IMR-90 (cell line): ENCODE results near the gene GLS2. TPM values are rescaled to one million over a fixed set of nuclear protein-coding genes. Genes with fewer than 3 reads are reported as not detected.

Experiments
- ATAC-seq: fragments of 200-7000 bp; cut with Tn5 transposase; 2 replicates; pipeline ENCODE4 v1.9.1; 2020; ENCODE audit warnings: low read depth, mild to moderate bottlenecking, moderate library complexity
- BruUV-seq: library from RNA; stranded (reverse); fragments of 400-500 nt; replicated peaks from 2 replicates; lab custom pipeline; 2021; lab: Mats Ljungman, UMichigan
- CTCF ChIA-PET: fragments of 300-600 bp; formaldehyde crosslinking; extraction: SDS; loops from one replicate; lab custom pipeline; 2021; ENCODE audit warnings: antibody characterized with exemption; lab: Yijun Ruan, JAX
- POLR2A ChIA-PET: fragments of 300-600 bp; sonication (Branson Sonifier 250); formaldehyde crosslinking; loops from one replicate; lab custom pipeline; 2022; ENCODE audit warnings: antibody characterized with exemption; ENCODE audit not compliant: unreplicated experiment; lab: Charles Lee
- DNase-seq: peaks from one replicate; pipeline ENCODE4 v3.0.0; 2013
- H2AFZ ChIP-seq: replicated peaks from 2 replicates; pipeline ENCODE3; 2013; ENCODE audit warnings: low read length, mild to moderate bottlenecking; ENCODE audit not compliant: poor library complexity
- H2AK5ac ChIP-seq: 2 replicates; pipeline ENCODE4 v1.6.1; 2013; ENCODE audit warnings: low read depth, low read length, inconsistent platforms
- H2AK9ac ChIP-seq: replicated peaks from 2 replicates; pipeline ENCODE3; 2013; ENCODE audit warnings: mild to moderate bottlenecking, low read depth, low read length, moderate library complexity; ENCODE audit not compliant: poor library complexity
- H2BK120ac ChIP-seq: 2 replicates; pipeline ENCODE4 v1.6.1; 2013; ENCODE audit warnings: low read depth, low read length, inconsistent platforms
- H2BK15ac ChIP-seq: 3 replicates; pipeline ENCODE4 v1.6.1; 2013; ENCODE audit warnings: low read depth, low read length, inconsistent platforms
- H2BK20ac ChIP-seq: 2 replicates; pipeline ENCODE4 v1.6.1; 2013; ENCODE audit warnings: low read depth, mild to moderate bottlenecking, inconsistent platforms, low read length, moderate library complexity
- H2BK5ac ChIP-seq: 2 replicates; pipeline ENCODE4 v1.6.1; 2013; ENCODE audit warnings: mild to moderate bottlenecking, low read depth, low read length, inconsistent platforms; ENCODE audit not compliant: poor library complexity, severe bottlenecking
- H3K14ac ChIP-seq: replicated peaks from 2 replicates; pipeline ENCODE4 v1.6.1; 2013; ENCODE audit warnings: low read depth, low read length, inconsistent platforms
- H3K18ac ChIP-seq: 2 replicates; pipeline ENCODE4 v1.6.1; 2013; ENCODE audit warnings: low read depth, low read length, control low read depth
- H3K23ac ChIP-seq: 2 replicates; pipeline ENCODE4 v1.6.1; 2013; ENCODE audit warnings: low read depth, low read length, inconsistent platforms
- H3K27ac ChIP-seq: 2 replicates; pipeline ENCODE4 v1.5.1; 2013; ENCODE audit warnings: mild to moderate bottlenecking, control low read depth, low read length; ENCODE audit not compliant: insufficient read depth
- H3K27me3 ChIP-seq: 2 replicates; pipeline ENCODE4 v1.6.1; 2013; ENCODE audit warnings: low read length; ENCODE audit not compliant: control insufficient read depth, insufficient read depth
- H3K36me3 ChIP-seq: 2 replicates; pipeline ENCODE4 v1.6.1; 2013; ENCODE audit warnings: low read length, mixed read lengths; ENCODE audit not compliant: control insufficient read depth, insufficient read depth
- H3K4ac ChIP-seq: 2 replicates; pipeline ENCODE4 v1.6.1; 2013; ENCODE audit warnings: low read depth, low read length, inconsistent platforms
- H3K4me1 ChIP-seq: 2 replicates; pipeline ENCODE4 v1.6.1; 2013; ENCODE audit warnings: low read length, mixed read lengths; ENCODE audit not compliant: control insufficient read depth, insufficient read depth
- H3K4me2 ChIP-seq: 2 replicates; pipeline ENCODE4 v1.6.1; 2013; ENCODE audit warnings: low read depth, mild to moderate bottlenecking, control low read depth, low read length, moderate library complexity
- H3K4me3 ChIP-seq: 2 replicates; pipeline ENCODE4 v1.5.1; 2013; ENCODE audit warnings: low read depth, mild to moderate bottlenecking, control low read depth, low read length, moderate library complexity; ENCODE audit not compliant: insufficient read depth
- H3K56ac ChIP-seq: 2 replicates; pipeline ENCODE4 v1.6.1; 2013; ENCODE audit warnings: low read length, inconsistent platforms; ENCODE audit not compliant: insufficient read depth; ENCODE audit errors: extremely low read depth
- H3K79me1 ChIP-seq, 2 experiments: 2 replicates each; pipeline ENCODE4 v1.6.1; 2013; ENCODE audit warnings: low read length in 2 of 2, inconsistent platforms in 1 of 2, low read depth in 1 of 2
- H3K9ac ChIP-seq: 2 replicates; pipeline ENCODE4 v1.6.1; 2013; ENCODE audit warnings: low read depth, low read length, control low read depth
- H3K9me1 ChIP-seq: 2 replicates; pipeline ENCODE4 v1.6.1; 2013; ENCODE audit warnings: low read length, inconsistent platforms; ENCODE audit not compliant: insufficient read depth
- H3K9me3 ChIP-seq: 2 replicates; pipeline ENCODE4 v1.6.1; 2013; ENCODE audit warnings: low read length; ENCODE audit not compliant: control insufficient read depth, insufficient read depth
- H4K20me1 ChIP-seq: 2 replicates; pipeline ENCODE4 v1.6.1; 2013; ENCODE audit warnings: low read length, inconsistent platforms; ENCODE audit not compliant: insufficient read depth
- H4K5ac ChIP-seq: 2 replicates; pipeline ENCODE4 v1.6.1; 2013; ENCODE audit warnings: mild to moderate bottlenecking, low read depth, low read length, control low read depth
- H4K8ac ChIP-seq, 2 experiments: 2 replicates each; pipeline ENCODE4 v1.6.1; 2013; ENCODE audit warnings: low read depth in 2 of 2, low read length in 2 of 2, control low read depth in 1 of 2, inconsistent platforms in 1 of 2
- H4K91ac ChIP-seq: 2 replicates; pipeline ENCODE4 v1.6.1; 2013; ENCODE audit warnings: low read depth, low read length, inconsistent platforms; ENCODE audit not compliant: insufficient read depth
- BHLHE40 ChIP-seq: fragments of 150-350 bp; IDR thresholded peaks from 2 replicates; pipeline ENCODE4 v1.6.1; 2016; ENCODE audit warnings: mild to moderate bottlenecking, low read depth, low read length
- FOS ChIP-seq: fragments of 150-350 bp; IDR thresholded peaks from 2 replicates; pipeline ENCODE4 v1.6.1; 2016; ENCODE audit warnings: low read depth, low read length
- NFE2L2 ChIP-seq: fragments of 150-350 bp; IDR thresholded peaks from 2 replicates; pipeline ENCODE4 v1.6.1; 2016; ENCODE audit warnings: low read depth, mild to moderate bottlenecking, low read length
- POLR2A ChIP-seq: IDR thresholded peaks from 2 replicates; pipeline ENCODE4 v1.6.1; 2012; ENCODE audit warnings: mild to moderate bottlenecking, low read depth, low read length
- WGBS, 2 experiments: methylation state at CpG; one replicate each; pipeline versions ENCODE4 v1.1.5 to v1.1.7; 2013; ENCODE audit warnings: missing lambda C conversion rate in 2 of 2; ENCODE audit not compliant: insufficient read length in 1 of 2; ENCODE audit errors: extremely low coverage in 2 of 2; 5-methylcytosine and 5-hydroxymethylcytosine counted together
- dilution Hi-C: fragments of 300-500 bp; cut with HindIII; formaldehyde crosslinking; loops from one replicate; pipeline ENCODE4 v1.14.3; 2018; ENCODE audit warnings: low sequenced_read_pairs; ENCODE audit not compliant: unreplicated experiment
- in situ Hi-C: fragments of 300-500 bp; cut with MboI; formaldehyde crosslinking; loops from 3 replicates; pipeline ENCODE4 v1.14.3; 2019; ENCODE audit warnings: low sequenced_read_pairs, inconsistent platforms, mixed read lengths
- intact Hi-C: fragments of 100-400 bp; cut with micrococcal nuclease; formaldehyde crosslinking; loops from 2 replicates; pipeline ENCODE4 v1.10.0; 2022
- polyA plus RNA-seq, 3 experiments: library from polyadenylated mRNA; depleted of rRNA; stranded (reverse); fragments of >200 nt; gene quantifications; 2 replicates each; pipeline ENCODE4 v1.2.3, GENCODE V29; 2012; ENCODE audit warnings: low replicate concordance in 1 of 3
- total RNA-seq: library from RNA; depleted of rRNA; stranded (reverse); fragments of >200 nt; gene quantifications from 2 replicates; pipeline ENCODE4 v1.2.3, GENCODE V29; 2012
- TF ChIP-seq, protein P1 (sequence below): fragments of 150-350 bp; IDR thresholded peaks from 2 replicates; pipeline ENCODE4 v1.6.1; 2016; ENCODE audit warnings: low read depth, mild to moderate bottlenecking, low read length, moderate library complexity, borderline replicate concordance
- TF ChIP-seq, protein P2 (sequence below): conservative IDR thresholded peaks from 2 replicates; pipeline ENCODE4 v1.5.1; 2012; ENCODE audit warnings: mild to moderate bottlenecking, low read depth, low read length, improper control_type of control experiment
- TF ChIP-seq, protein P3 (sequence below): fragments of 150-350 bp; IDR thresholded peaks from 2 replicates; pipeline ENCODE4 v1.6.1; 2017; ENCODE audit warnings: mild to moderate bottlenecking, antibody characterized with exemption, low read length, low read depth

Gene GLS2
- total and polyA plus RNA-seq, 2 of the 4 experiments (the other 2 are of a cell fraction): 0.21 to 0.36 TPM

DNA sequence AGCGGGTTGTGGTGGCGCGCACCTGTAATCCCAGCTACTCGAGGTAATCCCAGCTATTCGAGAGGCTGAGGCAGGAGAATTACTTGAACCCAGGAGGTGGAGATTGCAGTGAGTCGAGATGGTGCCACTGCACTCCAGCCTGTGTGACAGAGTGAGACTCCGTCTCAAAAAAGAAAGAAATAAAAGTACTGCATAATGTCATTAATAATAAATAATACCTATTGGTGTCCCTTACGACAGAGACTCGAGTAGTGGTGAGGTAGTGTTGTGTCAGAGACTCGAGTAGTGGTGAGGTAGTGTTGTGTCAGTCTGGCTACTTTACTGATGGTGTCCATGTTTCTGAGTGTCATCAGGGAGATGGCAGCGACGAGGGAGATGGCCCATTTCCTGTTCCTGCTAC is 1.3 kb downstream of the GLS2 start:
- Histone ChIP-seq H3K27ac (no peak overlapping the region), H2BK20ac (no peak overlapping the region), H3K9ac (no peak overlapping the region), H3K14ac (no peak overlapping the region), H3K4me1 (peaks cover 2% of the 10 kb centered on the region; the same call in 1 of the 2 replicates), H3K4me3 (no peak overlapping the region), H4K91ac (no peak overlapping the region), H3K56ac (no peak overlapping the region), H3K4me2 (no peak overlapping the region), H2AK9ac (no peak overlapping the region), H4K20me1 (no peaks in the 10 kb centered on the region), H3K9me3 (0 out of 2 replicates have a peak, but pooled peaks cover 2% of the 10 kb centered on the region), H3K36me3 (no peaks in the 10 kb centered on the region), H3K79me1 (no peaks in the 10 kb centered on the region), H2BK15ac (no peak overlapping the region), H3K23ac (no peak overlapping the region), H4K8ac (no peak overlapping the region), H2AFZ (no peak overlapping the region), H2BK5ac (no peak overlapping the region), H3K4ac (no peak overlapping the region), H2AK5ac (no peak overlapping the region), H3K9me1 (0 out of 2 replicates have a peak, but pooled peaks cover 2% of the 10 kb centered on the region), H3K18ac (no peak overlapping the region), H4K5ac (no peak overlapping the region), H2BK120ac (no peak overlapping the region), H3K27me3 (peaks cover 30% of the 10 kb centered on the region)
- ChIA-PET POLR2A (no interaction called here), CTCF (no interaction called here)
- no TSS peak for BruUV-seq
- no peak for DNase-seq
- intact Hi-C loops (no loop called here), dilution Hi-C loops (no loop called here), in situ Hi-C loops (no loop called here)
- WGBS, 2 experiments: 49% methylated on average over 4 of the region's 12 CpGs; no CpG with 5 or more reads in 1 of the 2 experiments
- ATAC-seq: no peak
- TF ChIP-seq, protein P1, sequence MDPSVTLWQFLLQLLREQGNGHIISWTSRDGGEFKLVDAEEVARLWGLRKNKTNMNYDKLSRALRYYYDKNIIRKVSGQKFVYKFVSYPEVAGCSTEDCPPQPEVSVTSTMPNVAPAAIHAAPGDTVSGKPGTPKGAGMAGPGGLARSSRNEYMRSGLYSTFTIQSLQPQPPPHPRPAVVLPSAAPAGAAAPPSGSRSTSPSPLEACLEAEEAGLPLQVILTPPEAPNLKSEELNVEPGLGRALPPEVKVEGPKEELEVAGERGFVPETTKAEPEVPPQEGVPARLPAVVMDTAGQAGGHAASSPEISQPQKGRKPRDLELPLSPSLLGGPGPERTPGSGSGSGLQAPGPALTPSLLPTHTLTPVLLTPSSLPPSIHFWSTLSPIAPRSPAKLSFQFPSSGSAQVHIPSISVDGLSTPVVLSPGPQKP: no peak
- TF ChIP-seq NFE2L2: no peak
- no peak for TF ChIP-seq BHLHE40
- no peak for TF ChIP-seq FOS
- TF ChIP-seq POLR2A: no peak
- TF ChIP-seq, protein P2, sequence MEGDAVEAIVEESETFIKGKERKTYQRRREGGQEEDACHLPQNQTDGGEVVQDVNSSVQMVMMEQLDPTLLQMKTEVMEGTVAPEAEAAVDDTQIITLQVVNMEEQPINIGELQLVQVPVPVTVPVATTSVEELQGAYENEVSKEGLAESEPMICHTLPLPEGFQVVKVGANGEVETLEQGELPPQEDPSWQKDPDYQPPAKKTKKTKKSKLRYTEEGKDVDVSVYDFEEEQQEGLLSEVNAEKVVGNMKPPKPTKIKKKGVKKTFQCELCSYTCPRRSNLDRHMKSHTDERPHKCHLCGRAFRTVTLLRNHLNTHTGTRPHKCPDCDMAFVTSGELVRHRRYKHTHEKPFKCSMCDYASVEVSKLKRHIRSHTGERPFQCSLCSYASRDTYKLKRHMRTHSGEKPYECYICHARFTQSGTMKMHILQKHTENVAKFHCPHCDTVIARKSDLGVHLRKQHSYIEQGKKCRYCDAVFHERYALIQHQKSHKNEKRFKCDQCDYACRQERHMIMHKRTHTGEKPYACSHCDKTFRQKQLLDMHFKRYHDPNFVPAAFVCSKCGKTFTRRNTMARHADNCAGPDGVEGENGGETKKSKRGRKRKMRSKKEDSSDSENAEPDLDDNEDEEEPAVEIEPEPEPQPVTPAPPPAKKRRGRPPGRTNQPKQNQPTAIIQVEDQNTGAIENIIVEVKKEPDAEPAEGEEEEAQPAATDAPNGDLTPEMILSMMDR: no peak
- TF ChIP-seq, protein P3, sequence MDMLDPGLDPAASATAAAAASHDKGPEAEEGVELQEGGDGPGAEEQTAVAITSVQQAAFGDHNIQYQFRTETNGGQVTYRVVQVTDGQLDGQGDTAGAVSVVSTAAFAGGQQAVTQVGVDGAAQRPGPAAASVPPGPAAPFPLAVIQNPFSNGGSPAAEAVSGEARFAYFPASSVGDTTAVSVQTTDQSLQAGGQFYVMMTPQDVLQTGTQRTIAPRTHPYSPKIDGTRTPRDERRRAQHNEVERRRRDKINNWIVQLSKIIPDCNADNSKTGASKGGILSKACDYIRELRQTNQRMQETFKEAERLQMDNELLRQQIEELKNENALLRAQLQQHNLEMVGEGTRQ: no peak
